HG03354 (cell line): ENCODE measurements around the gene GNB1.
"Not testable (repeated sequence)": the region's sequence is repeated elsewhere in the genome, so short reads cannot be mapped to it uniquely, and the experiment has no call there.

ENCODE experiments used
- ATAC-seq: cut with Tn5 transposase; IDR thresholded peaks from one replicate; pipeline ENCODE4 v1.9.1; 2021; ENCODE audit warnings: mild to moderate bottlenecking; ENCODE audit not compliant: unreplicated experiment, poor library complexity, severe bottlenecking

GNB1 gene

GRCh38 chr1:1893291-1893985 is 2.6 kb upstream of the GNB1 start:
- ATAC-seq: no peak

DNA sequence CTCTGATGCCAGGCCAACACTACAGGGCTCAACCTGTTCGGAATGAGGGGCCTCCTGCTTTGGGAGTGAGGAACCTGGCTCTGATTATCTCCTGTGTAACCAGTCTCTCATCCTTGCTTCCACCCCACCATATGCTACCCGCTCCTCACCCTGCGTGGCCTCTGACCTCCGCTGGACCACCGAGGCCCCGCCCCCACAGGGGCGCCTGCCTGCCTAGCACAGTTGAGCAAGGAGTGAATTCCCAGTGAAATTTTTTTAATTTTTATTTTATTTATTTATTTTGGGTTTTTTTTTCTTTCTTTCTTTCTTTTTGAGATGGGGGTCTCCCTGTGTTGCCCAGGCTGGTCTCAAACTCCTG is 1.9 kb upstream of the GNB1 start:
- no peak for ATAC-seq

DNA sequence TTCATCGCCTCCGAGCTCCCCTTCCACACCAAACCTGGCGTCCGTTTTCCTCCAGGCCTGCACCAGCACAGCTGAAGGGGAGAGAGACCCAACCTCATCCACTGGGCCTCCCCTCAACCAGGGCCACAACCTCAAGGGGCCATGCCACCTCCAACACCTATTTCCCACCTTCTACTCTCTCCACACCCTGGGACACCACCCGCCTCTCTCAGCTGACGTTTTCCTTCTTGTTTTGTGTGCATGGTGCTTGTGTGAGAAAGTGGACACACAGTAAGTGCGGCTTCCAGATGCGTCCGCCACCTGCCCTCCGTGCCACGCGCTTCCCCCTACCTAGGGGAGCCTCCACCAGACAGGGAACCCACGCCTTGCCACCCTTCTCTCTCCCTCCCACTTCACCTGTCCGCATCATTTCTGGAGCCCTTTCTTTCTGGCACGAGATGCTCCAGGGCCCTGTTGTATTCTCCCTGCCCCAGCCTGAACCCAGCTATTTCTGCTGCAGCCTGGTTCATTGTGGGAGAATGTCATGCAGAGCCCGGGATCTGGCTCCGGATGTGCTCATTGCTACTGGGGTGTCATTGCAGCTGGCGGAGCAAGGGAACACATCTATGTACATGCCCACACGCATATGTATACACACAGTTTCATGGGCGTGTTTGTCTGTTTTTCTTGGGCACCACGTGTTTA is 1.3 kb upstream of the GNB1 start:
- ATAC-seq: no peak

DNA sequence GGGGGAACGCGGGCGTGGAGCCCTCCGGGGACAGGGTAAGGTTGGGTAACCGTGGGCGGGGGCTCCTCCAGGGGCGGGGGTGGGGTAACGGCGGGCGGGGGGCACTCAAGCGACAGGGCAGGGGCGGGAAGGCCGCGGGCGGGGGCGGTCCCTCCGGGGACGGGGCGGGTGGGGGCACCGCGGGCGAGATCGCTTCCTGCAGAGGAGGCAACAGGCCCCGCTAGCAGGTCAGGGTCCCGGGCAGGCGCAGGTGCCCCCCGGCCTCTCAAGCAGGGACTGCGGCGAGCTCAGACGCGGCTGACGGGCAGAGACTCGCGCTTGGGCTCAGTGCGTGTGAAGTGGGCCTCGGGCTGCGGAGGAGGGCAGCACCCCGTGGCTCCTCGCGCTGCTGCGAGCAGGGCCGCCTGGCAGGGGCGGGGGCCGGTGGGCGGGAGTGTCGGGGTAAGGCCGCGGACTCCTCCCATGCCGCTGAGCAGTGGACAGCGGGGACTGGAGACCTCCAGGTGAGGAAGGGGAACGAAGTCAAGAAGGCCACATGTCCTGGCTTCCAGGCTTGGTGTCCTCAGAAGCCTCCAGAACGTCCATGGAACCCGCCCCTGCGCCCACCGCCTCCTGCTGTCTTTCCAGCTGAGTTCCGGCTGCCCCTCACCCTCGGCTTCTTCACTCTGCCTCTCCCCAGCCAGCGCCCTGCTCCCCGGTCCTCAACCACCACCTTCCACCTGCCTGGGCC is 627 bp upstream of the GNB1 start:
- peak; percentile 19 for ATAC-seq

DNA sequence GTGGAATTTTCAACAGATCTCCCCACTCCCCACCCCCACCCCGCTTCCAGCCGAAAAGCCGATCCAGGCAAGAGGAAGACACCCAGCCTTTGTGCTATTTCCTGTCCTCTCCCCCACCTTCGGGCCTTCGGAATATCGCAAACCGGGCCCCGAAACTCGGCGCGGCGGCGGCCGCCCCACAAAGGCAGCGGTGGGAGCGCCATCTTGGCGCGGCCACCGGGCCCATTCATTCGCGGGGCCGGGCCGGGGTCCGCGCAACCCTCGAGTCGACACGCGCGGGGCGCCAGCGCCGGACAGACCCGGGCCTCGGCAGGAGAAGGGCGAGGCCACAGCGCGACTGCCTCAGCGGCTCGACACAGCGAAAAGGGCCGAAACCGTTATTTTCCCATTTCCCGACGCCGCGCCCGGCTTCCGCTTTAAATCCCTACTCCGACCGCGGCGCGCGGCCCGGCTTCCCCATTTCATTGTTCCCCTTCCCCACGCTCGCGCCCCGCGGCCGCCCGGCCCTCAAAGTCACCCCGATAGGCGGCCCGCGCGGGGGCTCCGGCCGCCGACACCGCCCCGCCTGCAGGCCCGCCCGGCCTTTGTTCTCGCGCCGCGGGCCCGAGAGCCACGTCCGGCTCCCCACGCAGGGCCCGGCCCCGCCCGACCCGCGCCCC is 911 bp downstream of the GNB1 start:
- ATAC-seq: peak; percentile 39

DNA sequence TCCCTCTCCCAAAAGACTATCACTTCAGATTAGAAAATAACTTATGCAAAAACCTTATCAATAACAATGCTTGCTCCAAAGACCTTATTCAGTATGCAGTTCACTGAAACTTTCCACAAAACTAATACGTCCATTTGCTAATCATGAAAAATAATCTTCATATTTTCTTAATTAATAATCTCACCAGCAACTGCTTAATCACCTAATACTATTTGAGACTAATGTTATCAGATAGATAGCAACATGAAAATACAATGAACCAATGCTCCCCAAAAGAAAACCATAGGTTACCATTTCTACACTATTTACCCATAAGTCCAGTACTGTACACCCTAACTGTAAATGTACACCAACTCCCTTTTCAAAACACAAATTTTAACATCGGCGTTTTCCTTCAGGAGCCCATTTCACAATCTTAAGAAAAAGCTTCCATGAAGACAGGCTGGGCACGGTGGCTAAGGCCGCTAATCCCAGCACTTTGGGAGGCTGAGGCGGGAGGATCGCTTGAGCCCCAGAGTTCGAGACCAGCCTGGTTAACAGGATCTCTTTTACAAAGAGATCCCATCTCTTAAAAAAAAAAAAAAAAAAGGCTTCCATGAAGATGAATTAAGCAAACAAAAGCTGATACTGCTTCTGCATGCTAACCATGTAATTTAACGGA is 1.7 kb downstream of the GNB1 start:
- no peak for ATAC-seq

GRCh38 chr1:1883890-1884289 is 7.0 kb downstream of the GNB1 start:
- not testable (repeated sequence) for ATAC-seq

DNA sequence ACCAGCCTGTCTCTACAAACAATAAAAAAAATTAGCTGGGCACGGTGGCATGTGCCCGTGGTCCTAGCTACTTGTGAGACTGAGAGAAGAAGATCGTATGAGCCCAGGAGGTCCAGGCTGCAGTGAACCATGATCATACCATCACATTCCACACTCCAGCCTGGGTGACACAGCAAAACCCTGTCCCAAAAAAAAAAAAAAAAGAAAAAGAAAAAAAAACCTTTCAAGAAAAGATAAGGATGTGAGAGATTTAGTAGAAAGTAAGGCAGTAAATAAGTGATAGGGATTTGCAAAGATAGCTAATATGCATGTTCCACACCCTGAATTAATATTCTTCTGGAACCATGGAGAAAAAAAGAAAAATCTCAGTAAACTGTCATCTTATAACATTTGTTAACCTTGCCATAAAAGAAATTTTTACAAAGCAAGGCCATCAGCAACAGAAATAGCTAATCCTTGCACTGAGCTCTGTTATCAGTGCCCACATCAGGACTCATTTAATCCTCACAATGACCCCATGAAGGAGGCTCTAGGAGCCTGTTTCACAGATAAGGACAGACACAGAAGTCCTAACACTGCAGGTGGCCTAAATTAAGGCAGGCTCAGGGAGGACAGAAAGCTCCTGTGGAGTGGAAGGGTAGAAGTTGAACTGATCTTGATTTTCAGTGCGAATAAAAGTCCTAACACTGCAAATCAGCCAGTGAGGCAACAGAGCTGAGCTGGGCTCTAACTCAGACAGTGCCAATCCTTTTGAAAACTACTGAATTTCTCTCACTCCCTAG is 7.6 kb downstream of the GNB1 start:
- no peak for ATAC-seq

- no peak for ATAC-seq
Observed at GRCh38 chr1:1881727-1882126, 9.2 kb downstream of the GNB1 start.

DNA sequence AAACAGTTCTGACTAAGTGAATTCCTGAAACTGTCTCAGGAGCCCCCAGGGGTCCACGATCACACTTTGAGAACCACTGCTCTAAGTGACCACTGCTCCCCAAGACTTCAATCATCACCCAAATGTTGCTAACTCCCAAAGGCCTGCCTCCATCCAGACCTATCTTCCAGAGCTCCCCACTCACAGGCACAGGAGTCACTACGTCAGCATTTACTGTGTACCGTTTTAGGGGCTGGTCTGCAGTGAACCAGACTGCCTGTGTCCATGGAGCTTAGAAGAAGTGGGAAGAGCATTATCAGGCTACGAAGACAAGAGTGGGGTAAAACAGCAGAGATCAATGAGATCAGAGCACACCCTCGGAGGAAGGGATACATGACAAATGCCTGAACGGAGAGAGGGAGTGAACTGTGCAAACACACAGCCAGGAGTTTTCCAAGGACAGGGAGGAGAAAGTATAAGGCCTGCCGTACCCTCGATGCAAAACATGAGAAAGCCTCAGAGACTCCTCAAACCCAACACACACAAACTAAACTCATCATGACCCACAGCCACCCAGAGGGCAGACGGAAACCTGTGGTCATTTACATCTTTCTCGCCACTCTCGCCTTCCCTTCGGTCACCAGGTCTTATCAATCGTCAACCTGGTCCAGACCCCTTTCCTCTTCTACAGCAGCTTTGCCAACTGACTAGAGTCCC is 10.1 kb downstream of the GNB1 start:
- no peak for ATAC-seq

- ATAC-seq: no peak
Observed at GRCh38 chr1:1879942-1880341, 10.9 kb downstream of the GNB1 start.

GRCh38 chr1:1877865-1878436 is 12.9 kb downstream of the GNB1 start:
- ATAC-seq: no peak

DNA sequence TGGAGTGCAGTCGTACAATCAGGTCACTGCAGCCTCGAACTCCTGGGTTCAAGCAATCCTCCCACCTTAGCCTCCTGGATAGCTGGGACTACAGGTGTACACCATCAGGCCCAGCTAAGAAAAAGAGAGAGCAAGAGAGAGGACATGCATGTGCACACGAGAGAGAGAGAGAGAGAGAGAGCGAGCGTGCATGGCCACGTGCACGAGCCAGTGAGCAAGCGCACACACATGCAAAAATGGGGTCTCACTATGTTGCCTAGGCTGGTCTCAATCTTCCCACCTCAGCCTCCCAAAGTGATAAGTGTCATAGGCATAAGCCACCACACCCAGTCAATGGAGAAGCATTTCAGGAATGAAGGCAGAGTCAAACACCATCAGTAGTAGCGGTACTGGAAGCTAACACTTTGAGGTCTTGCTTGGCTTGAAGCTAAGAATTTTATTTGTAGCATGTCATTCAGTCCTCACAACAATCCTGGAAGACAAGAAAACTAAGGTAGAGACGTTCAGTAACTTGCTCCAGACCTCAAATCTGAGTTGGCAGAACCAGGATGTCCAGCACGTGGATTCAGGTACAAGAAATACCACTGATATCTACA is 14.5 kb downstream of the GNB1 start:
- no peak for ATAC-seq

DNA sequence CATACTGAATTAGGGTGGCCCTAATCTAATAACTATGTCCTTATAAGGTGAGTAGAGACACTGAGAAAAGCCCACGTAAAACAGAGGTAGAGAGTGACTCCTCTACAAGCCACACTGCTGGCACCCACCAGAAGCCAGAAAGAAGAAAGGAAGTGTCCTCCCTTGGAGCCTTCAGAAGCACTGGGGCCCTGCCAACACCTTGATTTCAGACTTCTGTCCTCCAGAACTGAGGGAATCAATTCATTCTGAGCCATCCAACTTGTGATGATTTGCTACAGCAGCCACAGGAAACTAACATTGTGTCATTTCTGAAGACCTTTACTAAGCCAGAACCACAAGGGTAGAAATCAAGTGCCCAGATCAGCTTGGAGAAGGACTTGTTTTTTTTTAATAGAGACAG is 15.0 kb downstream of the GNB1 start:
- ATAC-seq: no peak

DNA sequence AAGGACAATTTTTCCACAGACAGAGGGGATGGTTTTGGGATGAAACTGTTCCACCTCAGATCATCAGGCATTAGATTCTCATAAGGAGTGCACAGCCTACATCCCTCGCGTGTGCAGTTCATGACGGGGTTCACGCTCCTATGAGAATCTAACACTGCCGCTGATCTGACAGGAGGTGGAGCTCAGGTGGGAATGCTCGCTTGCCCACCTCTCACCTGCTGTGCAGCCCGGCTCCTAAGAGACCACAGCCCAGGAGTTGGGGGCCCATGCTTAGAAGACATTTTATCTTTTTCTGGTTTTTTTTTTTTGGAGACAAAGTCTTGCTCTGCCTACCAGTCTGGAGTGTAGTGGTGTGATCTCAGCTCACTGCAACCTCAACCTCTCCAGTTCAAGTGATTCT is 16.0 kb downstream of the GNB1 start:
- no peak for ATAC-seq

DNA sequence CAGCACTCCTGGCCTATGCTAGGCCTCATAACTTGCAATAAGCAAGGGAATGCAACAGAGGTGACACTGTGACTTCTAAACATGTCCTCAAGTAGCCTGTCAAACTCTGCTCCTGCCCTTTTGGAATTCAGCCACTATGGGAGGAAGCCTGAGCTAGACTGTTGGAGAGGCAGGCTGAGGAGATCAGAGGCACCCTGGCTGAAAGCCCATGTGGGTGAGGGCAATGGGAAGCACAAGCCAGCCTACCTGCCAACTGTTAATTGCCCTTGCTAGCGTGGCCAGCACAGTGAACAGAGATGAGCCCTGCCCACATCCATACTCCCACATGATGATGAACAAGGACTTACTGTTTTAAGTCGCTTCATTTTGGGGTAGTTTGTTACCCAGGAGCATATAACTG is 17.7 kb downstream of the GNB1 start:
- no peak for ATAC-seq

GRCh38 chr1:1872329-1872994 is 18.4 kb downstream of the GNB1 start:
- ATAC-seq: no peak

DNA sequence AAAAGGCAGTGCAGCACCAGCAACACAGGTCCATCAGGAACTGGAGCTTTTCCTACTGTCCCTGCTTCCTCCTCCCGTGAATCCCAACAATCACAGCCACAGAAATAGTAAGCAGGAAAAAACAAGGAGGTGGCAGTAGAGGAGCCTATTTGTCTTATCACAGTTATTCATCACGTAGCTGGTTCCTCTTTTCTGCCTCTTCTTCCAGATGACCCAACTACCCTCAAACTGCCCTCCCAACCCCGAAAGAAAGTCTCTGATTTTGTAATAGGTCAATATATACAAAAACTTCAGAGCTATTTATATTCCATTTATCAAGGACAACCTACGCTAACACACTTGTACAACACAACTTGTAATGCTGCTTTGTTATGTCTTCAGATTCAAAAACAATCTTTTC is 21.4 kb downstream of the GNB1 start:
- ATAC-seq: no peak
